Lower lobe of right lung (tissue), 2 donors: ENCODE results near the gene LRP1B. TPM values are rescaled to one million over a fixed set of nuclear protein-coding genes. Genes with fewer than 3 reads are reported as not detected.

ENCODE experiments used
- ATAC-seq, 2 donors: fragments of 200-7000 bp; cut with Tn5 transposase; one replicate each; pipeline ENCODE4 v1.9.1; 2020 to 2022; ENCODE audit warnings: mild to moderate bottlenecking in 2 of 2, moderate library complexity in 2 of 2
- DNase-seq: peaks from one replicate; pipeline ENCODE4 v3.0.0-alpha.2; 2020
- H3K27ac ChIP-seq: fragments of 200-600 bp; one replicate; pipeline ENCODE4 v1.8.0; 2022
- H3K27me3 ChIP-seq: fragments of 200-600 bp; one replicate; pipeline ENCODE4 v1.8.0; 2022; ENCODE audit warnings: low read depth
- H3K36me3 ChIP-seq: fragments of 200-600 bp; one replicate; pipeline ENCODE4 v1.8.0; 2022; ENCODE audit warnings: mild to moderate bottlenecking
- H3K4me1 ChIP-seq: fragments of 200-600 bp; one replicate; pipeline ENCODE4 v1.8.0; 2022
- H3K4me3 ChIP-seq: fragments of 200-600 bp; one replicate; pipeline ENCODE4 v1.8.0; 2022; ENCODE audit warnings: mild to moderate bottlenecking
- H3K9me3 ChIP-seq: fragments of 200-600 bp; one replicate; pipeline ENCODE4 v1.8.0; 2022
- intact Hi-C: fragments of 100-400 bp; cut with DNase I; formaldehyde crosslinking; loops from one replicate; pipeline ENCODE4 v1.11.0; 2022
- total RNA-seq: library from RNA; stranded (reverse); fragmentation: NEBNext Ultra II Directional; extraction: Animal tissue kit (Norgen Biotek cat#: 25700); gene quantifications from one replicate; pipeline ENCODE4 v1.2.1, GENCODE V29; 2021
- TF ChIP-seq, protein P1 (sequence below): fragments of 200-600 bp; IDR thresholded peaks from one replicate; pipeline ENCODE4 v1.8.0; 2022; ENCODE audit warnings: antibody characterized with exemption, mild to moderate bottlenecking
- donor health status: DM: no; HTN: yes; CAD: no; lungs with severe emphysema.

LRP1B gene
- total RNA-seq, 1 donor from 2014 or later: 0.09 TPM

DNA sequence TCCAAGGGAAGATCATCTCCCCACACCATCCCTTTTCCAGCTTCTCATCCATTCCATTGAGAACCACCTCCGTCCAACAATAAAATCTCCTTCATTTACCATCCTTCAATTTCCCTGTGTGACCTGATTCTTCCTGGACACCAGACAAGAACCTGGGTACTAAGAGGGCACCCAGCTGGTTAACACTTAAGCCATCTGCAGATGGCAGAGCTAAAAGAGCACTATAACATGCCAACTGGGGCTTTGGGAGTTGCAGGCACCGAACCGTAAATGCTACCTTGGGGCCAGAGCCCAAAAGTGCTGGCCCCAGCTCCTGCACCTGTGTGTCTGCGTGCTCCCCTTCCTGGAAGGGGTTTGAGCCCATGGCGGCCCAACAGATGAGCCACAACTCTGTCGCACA lies 655.0 kb downstream of the LRP1B start:
- Histone ChIP-seq H3K9me3 (no peaks in the 10 kb centered on the region), H3K4me1 (no peaks in the 10 kb centered on the region), H3K36me3 (no peaks in the 10 kb centered on the region), H3K27ac (no peak overlapping the region), H3K4me3 (no peak overlapping the region), H3K27me3 (no peaks in the 10 kb centered on the region)
- DNase-seq (no peak), ATAC-seq (no peak)
- TF ChIP-seq, protein P1, sequence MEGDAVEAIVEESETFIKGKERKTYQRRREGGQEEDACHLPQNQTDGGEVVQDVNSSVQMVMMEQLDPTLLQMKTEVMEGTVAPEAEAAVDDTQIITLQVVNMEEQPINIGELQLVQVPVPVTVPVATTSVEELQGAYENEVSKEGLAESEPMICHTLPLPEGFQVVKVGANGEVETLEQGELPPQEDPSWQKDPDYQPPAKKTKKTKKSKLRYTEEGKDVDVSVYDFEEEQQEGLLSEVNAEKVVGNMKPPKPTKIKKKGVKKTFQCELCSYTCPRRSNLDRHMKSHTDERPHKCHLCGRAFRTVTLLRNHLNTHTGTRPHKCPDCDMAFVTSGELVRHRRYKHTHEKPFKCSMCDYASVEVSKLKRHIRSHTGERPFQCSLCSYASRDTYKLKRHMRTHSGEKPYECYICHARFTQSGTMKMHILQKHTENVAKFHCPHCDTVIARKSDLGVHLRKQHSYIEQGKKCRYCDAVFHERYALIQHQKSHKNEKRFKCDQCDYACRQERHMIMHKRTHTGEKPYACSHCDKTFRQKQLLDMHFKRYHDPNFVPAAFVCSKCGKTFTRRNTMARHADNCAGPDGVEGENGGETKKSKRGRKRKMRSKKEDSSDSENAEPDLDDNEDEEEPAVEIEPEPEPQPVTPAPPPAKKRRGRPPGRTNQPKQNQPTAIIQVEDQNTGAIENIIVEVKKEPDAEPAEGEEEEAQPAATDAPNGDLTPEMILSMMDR: no peak
- intact Hi-C loops: no loop called here

DNA sequence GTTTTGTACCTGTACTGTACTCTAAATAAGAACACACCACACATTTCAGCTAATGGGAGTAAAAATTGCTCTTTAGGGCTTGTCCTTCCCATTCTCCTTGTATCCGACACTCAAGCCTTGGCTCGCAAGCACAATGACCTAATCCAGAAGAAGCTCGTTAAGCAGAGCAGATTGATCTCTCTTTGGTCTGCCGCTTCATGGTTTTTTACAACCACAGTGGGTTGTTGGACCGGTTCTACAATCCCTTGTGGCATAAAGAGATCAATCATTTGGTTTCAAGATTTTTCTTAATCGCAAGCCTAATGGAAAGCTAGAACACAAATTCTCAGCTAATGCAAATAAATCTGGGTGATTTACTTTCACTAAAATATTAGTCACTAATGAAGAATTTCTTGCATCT lies 662.1 kb downstream of the LRP1B start:
- no peaks in the 10 kb centered on the region for H3K36me3 ChIP-seq
- H3K4me1 ChIP-seq: no peaks in the 10 kb centered on the region
- intact Hi-C loops: no loop called here
- no peaks in the 10 kb centered on the region for H3K27me3 ChIP-seq
- TF ChIP-seq, protein P1: no peak
- DNase-seq (no peak), ATAC-seq (no peak)
- no peaks in the 10 kb centered on the region for H3K9me3 ChIP-seq
- no peak overlapping the region for H3K4me3 ChIP-seq
- H3K27ac ChIP-seq: no peak overlapping the region

DNA sequence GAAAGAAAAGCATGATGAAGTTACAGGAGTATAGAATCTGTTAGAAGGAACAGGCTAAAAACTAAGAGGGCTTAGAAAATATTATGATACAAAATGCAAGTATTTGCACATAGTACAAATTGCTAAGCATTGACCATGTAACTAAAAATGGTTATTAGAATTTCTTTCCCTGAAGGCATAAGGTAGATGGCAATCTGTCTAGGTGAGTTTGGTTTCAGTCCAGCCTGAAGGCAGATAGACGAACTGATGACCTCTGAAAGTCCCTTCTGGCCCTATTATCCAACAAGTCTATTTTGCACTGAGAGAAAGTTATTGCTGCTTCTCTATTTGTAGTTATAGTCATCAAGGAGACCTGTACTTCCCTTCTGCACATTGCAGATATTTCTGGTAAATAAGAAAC lies 663.5 kb downstream of the LRP1B start:
- Histone ChIP-seq H3K4me3 (no peak overlapping the region), H3K4me1 (no peaks in the 10 kb centered on the region), H3K36me3 (no peaks in the 10 kb centered on the region), H3K27me3 (no peaks in the 10 kb centered on the region), H3K27ac (no peak overlapping the region), H3K9me3 (no peaks in the 10 kb centered on the region)
- no peak for ATAC-seq
- intact Hi-C loops: no loop called here
- DNase-seq: no peak
- TF ChIP-seq, protein P1: no peak

DNA sequence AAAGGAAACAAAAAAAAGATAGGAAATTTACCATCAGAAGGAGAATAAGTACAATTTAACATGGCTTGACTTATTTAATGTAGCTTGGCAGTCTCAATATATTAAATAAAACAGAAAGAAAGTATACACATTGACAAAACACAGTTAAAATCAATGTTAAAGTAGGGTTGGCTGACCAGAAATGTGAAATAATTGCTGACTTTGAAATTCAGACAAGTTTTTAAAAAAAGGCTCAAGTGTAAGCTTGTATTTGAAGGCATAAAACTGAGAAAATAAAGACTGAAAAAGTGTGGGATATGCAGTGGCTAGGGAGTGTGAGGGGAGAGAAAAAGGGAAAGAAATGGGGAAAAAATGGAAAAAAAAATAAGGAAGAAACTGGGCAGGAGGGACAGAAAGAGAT lies 665.8 kb downstream of the LRP1B start:
- Histone ChIP-seq H3K4me1 (no peaks in the 10 kb centered on the region), H3K36me3 (no peaks in the 10 kb centered on the region), H3K27me3 (no peaks in the 10 kb centered on the region), H3K9me3 (no peaks in the 10 kb centered on the region), H3K27ac (no peak overlapping the region), H3K4me3 (no peak overlapping the region)
- TF ChIP-seq, protein P1: no peak
- DNase-seq (no peak), ATAC-seq (no peak)
- intact Hi-C loops: no loop called here

DNA sequence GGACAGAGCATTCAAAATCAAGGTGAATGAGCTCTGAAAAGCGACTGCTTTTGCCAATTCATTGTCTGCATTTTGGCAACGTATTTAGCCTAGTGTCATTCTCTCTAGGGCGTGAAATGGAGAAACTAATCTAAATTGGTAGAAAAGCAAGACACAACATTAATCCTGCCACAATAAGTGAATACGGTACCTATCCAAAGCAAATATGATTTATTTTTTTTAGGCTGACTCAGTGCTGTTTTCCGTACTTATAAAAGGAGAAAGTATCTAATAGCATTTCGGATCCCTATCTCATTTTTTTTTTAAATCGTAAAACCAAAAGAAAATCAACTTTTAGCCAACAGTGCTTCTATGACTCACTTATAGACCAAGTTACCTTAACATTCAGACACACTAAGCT lies 672.5 kb downstream of the LRP1B start:
- Histone ChIP-seq H3K9me3 (no peaks in the 10 kb centered on the region), H3K4me3 (no peak overlapping the region), H3K36me3 (no peaks in the 10 kb centered on the region), H3K4me1 (no peaks in the 10 kb centered on the region), H3K27ac (no peak overlapping the region), H3K27me3 (no peaks in the 10 kb centered on the region)
- no peak for ATAC-seq
- intact Hi-C loops: no loop called here
- DNase-seq: no peak
- TF ChIP-seq, protein P1: no peak

DNA sequence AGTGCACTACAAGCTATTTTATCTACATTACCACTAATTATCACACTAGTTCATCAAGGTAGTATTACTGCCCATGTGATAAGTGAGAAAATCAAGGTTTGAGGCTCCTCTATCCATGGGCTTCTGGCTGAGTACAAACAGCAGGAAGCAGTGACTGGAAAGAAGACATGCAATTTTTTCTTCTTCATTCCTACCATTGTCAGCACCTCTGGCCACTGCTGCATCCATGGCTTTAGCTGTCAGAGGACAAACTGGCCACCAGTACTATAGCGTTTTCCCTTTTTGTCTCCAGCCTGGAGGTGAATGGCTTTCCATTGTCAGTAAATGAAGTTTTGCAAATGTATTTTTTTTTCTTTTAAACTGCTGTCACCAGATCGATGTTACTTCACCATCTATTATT lies 674.9 kb downstream of the LRP1B start:
- intact Hi-C loops: no loop called here
- H3K27me3 ChIP-seq: no peaks in the 10 kb centered on the region
- H3K9me3 ChIP-seq: no peaks in the 10 kb centered on the region
- H3K4me3 ChIP-seq: no peak overlapping the region
- H3K36me3 ChIP-seq: no peaks in the 10 kb centered on the region
- TF ChIP-seq, protein P1: no peak
- ATAC-seq (no peak), DNase-seq (no peak)
- no peak overlapping the region for H3K27ac ChIP-seq
- H3K4me1 ChIP-seq: no peaks in the 10 kb centered on the region
